Common myeloid progenitor, CD34-positive (primary cell): Measurements from ENCODE around the gene DCAF17.

Experiments used
- CTCF ChIA-PET: fragments of 350-600 bp; sonication (Branson Sonifier 250); formaldehyde crosslinking; loops from one replicate; lab custom pipeline; 2021; ENCODE audit warnings: antibody characterized with exemption; lab: Charles Lee
- POLR2A ChIA-PET: fragments of 350-600 bp; sonication (Branson Sonifier 250); formaldehyde crosslinking; loops from one replicate; lab custom pipeline; 2021; ENCODE audit warnings: antibody characterized with exemption; lab: Charles Lee
- DNase-seq, 3 donors: peaks; one replicate each; pipeline versions ENCODE4 v3.0.0 to v3.0.0-alpha.2; 2013
- H3K27ac ChIP-seq, 2 experiments: 1 replicate in 1 of 2; 2 replicates in 1 of 2; pipeline ENCODE4 v1.7.0; 2013; ENCODE audit warnings: inconsistent platforms in 2 of 2, low read length in 2 of 2, mild to moderate bottlenecking in 2 of 2, low read depth in 1 of 2, moderate library complexity in 1 of 2; ENCODE audit not compliant: severe bottlenecking in 2 of 2, insufficient read depth in 1 of 2, poor library complexity in 1 of 2
- H3K27me3 ChIP-seq, 5 experiments: replicated peaks in 2 of 5; 1 replicate in 3 of 5; 2 replicates in 2 of 5; pipeline versions ENCODE4 v1.6.1 to v1.7.0; 2013; ENCODE audit warnings: low read length in 4 of 5, mild to moderate bottlenecking in 2 of 5, moderate library complexity in 2 of 5, inconsistent platforms in 1 of 5; ENCODE audit not compliant: insufficient read depth in 5 of 5, control insufficient read depth in 4 of 5
- H3K36me3 ChIP-seq, 4 experiments: 1 replicate in 2 of 4; 2 replicates in 2 of 4; pipeline versions ENCODE4 v1.6.1 to v1.7.0; 2013; ENCODE audit warnings: low read length in 3 of 4, control low read depth in 1 of 4, mild to moderate bottlenecking in 1 of 4; ENCODE audit not compliant: control insufficient read depth in 4 of 4, insufficient read depth in 4 of 4
- H3K4me1 ChIP-seq, 4 experiments: 1 replicate in 3 of 4; 2 replicates in 1 of 4; pipeline versions ENCODE4 v1.6.1 to v1.7.1; 2013; ENCODE audit warnings: low read length in 3 of 4, mild to moderate bottlenecking in 3 of 4, control low read depth in 1 of 4, inconsistent platforms in 1 of 4, moderate library complexity in 1 of 4; ENCODE audit not compliant: control insufficient read depth in 4 of 4, insufficient read depth in 4 of 4; ENCODE audit errors: control extremely low read depth in 1 of 4
- H3K4me3 ChIP-seq, 7 experiments: 1 replicate in 4 of 7; 2 replicates in 3 of 7; pipeline versions ENCODE4 v1.5.1 to v1.7.0; 2013; ENCODE audit warnings: mild to moderate bottlenecking in 7 of 7, low read length in 6 of 7, moderate library complexity in 6 of 7, inconsistent platforms in 2 of 7, low read depth in 2 of 7, control low read depth in 1 of 7; ENCODE audit not compliant: insufficient read depth in 4 of 7, control insufficient read depth in 1 of 7; ENCODE audit errors: extremely low read depth in 1 of 7
- H3K9me3 ChIP-seq, 5 experiments: 1 replicate in 4 of 5; 2 replicates in 1 of 5; pipeline versions ENCODE4 v1.6.1 to v1.7.1; 2013; ENCODE audit warnings: low read length in 4 of 5, mild to moderate bottlenecking in 2 of 5, inconsistent platforms in 1 of 5, low read depth in 1 of 5, moderate library complexity in 1 of 5; ENCODE audit not compliant: control insufficient read depth in 4 of 5, insufficient read depth in 2 of 5; ENCODE audit errors: control extremely low read depth in 1 of 5
- WGBS: methylation state at CpG from one replicate; pipeline ENCODE4 v1.1.5; 2013; ENCODE audit not compliant: insufficient coverage; 5-methylcytosine and 5-hydroxymethylcytosine counted together

The DCAF17 gene

GRCh38 chr2:171407676-171408044, 26.4 kb upstream of the DCAF17 start:
- no peak for DNase-seq
- Histone ChIP-seq H3K36me3 (peaks cover 0 to 2% (median 0%) of the 10 kb centered on the region in 4 experiments), H3K4me3 (no peak overlapping the region), H3K4me1 (peaks cover 3 to 40% (median 17%) of the 10 kb centered on the region in 4 experiments), H3K27me3 (no peaks in the 10 kb centered on the region), H3K27ac (peak overlapping the region in 1 of 2 experiments; percentile 78), H3K9me3 (peaks cover 0 to 3% (median under 1%) of the 10 kb centered on the region in 5 experiments)
- WGBS = no CpG with 5 or more reads among the region's 1 CpG
- POLR2A ChIA-PET = interaction anchor here (0.6 kb wide), 2 partner anchors 11 to 45 kb away, joined by 4 to 5 read pairs; no protein-coding TSS in a partner anchor
- CTCF ChIA-PET = interaction anchor here (0.6 to 3.0 kb wide), 2 partner anchors 8 to 9 kb away, joined by 3 to 14 read pairs; no protein-coding TSS in a partner anchor

GRCh38 chr2:171409436-171409971, 24.5 kb upstream of the DCAF17 start:
- peak overlapping the region in 1 of 2 experiments; percentile 70 for H3K27ac ChIP-seq
- ChIA-PET CTCF (interaction anchor here (0.7 to 2.0 kb wide), 6 partner anchors 10 to 437 kb away, joined by 3 to 8 read pairs (median 4); no protein-coding TSS in a partner anchor), POLR2A (no interaction called here)
- DNase-seq = peak; percentile 16 to 60 (median 46)
- 64% methylated on average over 6 of the region's 8 CpGs for WGBS
- no peaks in the 10 kb centered on the region for H3K27me3 ChIP-seq
- H3K9me3 ChIP-seq = no peaks in the 10 kb centered on the region
- H3K4me3 ChIP-seq = peak overlapping the region in 4 of 7 experiments; percentile 27 to 76 (median 36)
- H3K4me1 ChIP-seq = peaks cover 3 to 40% (median 17%) of the 10 kb centered on the region in 4 experiments
- H3K36me3 ChIP-seq = peaks cover 0 to 2% (median 0%) of the 10 kb centered on the region in 4 experiments

- no peaks in the 10 kb centered on the region for H3K27me3 ChIP-seq
- H3K4me1 ChIP-seq = peaks cover 3 to 40% (median 17%) of the 10 kb centered on the region in 4 experiments
- H3K9me3 ChIP-seq = no peaks in the 10 kb centered on the region
- ChIA-PET POLR2A (no interaction called here), CTCF (interaction anchor here (0.9 to 2.1 kb wide), 6 partner anchors 9 to 251 kb away, joined by 3 to 8 read pairs (median 4); no protein-coding TSS in a partner anchor)
- H3K4me3 ChIP-seq = no peak overlapping the region
- no peak overlapping the region for H3K27ac ChIP-seq
- no peak for DNase-seq
- no CpG with 5 or more reads among the region's 4 CpGs for WGBS
- H3K36me3 ChIP-seq = no peaks in the 10 kb centered on the region
Measured at GRCh38 chr2:171410101-171410500, 23.9 kb upstream of the DCAF17 start.

DNA sequence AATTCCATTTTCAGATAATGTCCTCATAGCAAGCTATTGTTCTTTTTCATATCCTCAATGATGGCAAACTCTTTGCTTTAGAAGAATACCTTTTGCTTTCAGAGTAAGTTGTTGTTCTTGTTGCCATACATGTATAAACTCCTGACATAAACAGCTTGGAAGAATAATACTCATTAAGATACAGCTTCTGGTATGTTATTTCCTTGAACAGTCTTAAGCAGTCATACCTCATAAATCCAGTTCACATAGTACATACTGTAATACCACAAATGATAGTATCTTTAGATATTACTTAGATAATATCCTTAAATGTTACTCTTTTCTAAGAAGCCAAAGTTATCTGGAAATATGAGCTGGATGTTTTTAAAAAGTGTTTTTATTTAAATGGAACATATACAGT, 23.4 kb upstream of the DCAF17 start:
- Histone ChIP-seq H3K27ac (no peak overlapping the region), H3K9me3 (no peaks in the 10 kb centered on the region), H3K4me1 (peaks cover 3 to 40% (median 17%) of the 10 kb centered on the region in 4 experiments), H3K4me3 (no peak overlapping the region), H3K36me3 (no peaks in the 10 kb centered on the region), H3K27me3 (no peaks in the 10 kb centered on the region)
- DNase-seq = no peak
- POLR2A ChIA-PET = no interaction called here
- CTCF ChIA-PET = interaction anchor here (0.9 to 2.1 kb wide), 4 partner anchors 9 to 252 kb away, joined by 3 to 8 read pairs (median 6); no protein-coding TSS in a partner anchor

DNA sequence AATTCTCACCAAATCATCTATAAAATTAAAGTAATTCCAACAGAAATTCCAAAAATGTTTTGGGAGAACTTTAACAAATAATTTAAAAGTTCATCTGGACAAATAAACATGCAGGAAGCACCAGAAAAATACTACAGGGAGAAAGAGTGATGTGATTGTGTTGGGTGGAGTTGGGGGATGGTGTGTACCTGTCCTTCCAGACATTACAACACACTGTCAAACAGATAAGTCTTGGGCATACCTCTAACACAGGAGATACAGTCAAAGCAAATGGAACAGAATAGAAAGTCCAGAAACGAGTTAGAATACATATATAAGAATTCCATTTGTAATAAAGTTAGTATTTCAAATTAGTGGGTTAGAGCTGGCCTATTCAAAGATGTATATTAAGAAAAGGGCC, 22.8 kb upstream of the DCAF17 start:
- no CpG with 5 or more reads among the region's 1 CpG for WGBS
- ChIA-PET POLR2A (no interaction called here), CTCF (interaction anchor here (2.1 kb wide), 1 partner anchor 10 kb away, joined by 8 read pairs; no protein-coding TSS in a partner anchor)

DNA sequence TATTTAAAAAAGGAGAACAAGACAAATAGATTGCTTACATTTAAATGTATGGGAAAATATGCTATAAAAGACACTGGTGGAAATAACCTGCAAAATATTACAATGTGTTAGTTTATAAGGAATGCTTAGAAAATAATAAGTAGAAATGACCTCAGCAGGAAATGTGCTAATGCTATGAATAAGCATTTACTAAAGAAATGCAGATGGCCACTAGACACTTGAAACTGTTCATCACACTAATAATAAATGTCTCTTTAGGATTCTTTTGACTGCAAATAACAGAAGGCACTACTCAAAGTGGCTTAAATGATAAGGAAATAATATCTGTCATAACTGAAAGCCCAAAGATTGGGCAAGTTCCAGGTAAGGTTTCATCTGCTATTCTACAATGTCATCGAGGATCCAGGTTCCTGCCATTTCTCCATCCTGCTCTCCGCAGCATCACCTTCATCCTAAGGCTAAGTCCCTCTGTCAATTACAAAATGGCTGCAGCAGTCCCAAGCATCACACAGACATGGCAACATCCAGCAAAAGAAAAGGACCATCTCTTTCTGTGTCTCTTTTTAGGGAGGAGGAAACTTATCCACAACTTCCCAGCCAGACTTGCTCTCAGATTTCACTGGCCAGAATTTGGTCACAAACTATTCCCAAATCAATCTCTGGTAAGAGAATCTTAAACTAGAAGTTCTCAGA, 22.1 kb upstream of the DCAF17 start:
- no peaks in the 10 kb centered on the region for H3K27me3 ChIP-seq
- peaks cover 3 to 30% (median 12%) of the 10 kb centered on the region in 4 experiments for H3K4me1 ChIP-seq
- ChIA-PET CTCF (interaction anchor here (2.1 kb wide), 1 partner anchor 11 kb away, joined by 8 read pairs; no protein-coding TSS in a partner anchor), POLR2A (no interaction called here)
- H3K36me3 ChIP-seq = no peaks in the 10 kb centered on the region
- no peaks in the 10 kb centered on the region for H3K9me3 ChIP-seq
- no peak overlapping the region for H3K4me3 ChIP-seq
- H3K27ac ChIP-seq = no peak overlapping the region
- DNase-seq = no peak
- 92% methylated on average over 2 of the region's 2 CpGs for WGBS

More for the DNA sequence above, 22.8 kb upstream of the DCAF17 start:
- Histone ChIP-seq H3K4me3 (no peak overlapping the region), H3K27me3 (no peaks in the 10 kb centered on the region), H3K36me3 (no peaks in the 10 kb centered on the region), H3K9me3 (no peaks in the 10 kb centered on the region), H3K27ac (no peak overlapping the region), H3K4me1 (peaks cover 3 to 37% (median 18%) of the 10 kb centered on the region in 4 experiments)
- no peak for DNase-seq
